HG02870 (cell line): ENCODE measurements around the gene UROC1.
"Not testable (repeated sequence)": the region's sequence is repeated elsewhere in the genome, so short reads cannot be mapped to it uniquely, and the experiment has no call there.

Experiments used
- ATAC-seq: cut with Tn5 transposase; IDR thresholded peaks from one replicate; pipeline ENCODE4 v1.9.1; 2021; ENCODE audit warnings: mild to moderate bottlenecking, moderate library complexity; ENCODE audit not compliant: unreplicated experiment

UROC1 gene

GRCh38 chr3:126547721-126548120 lies 30.1 kb upstream of the UROC1 start:
- no peak for ATAC-seq

- ATAC-seq, result no peak
These were observed 29.1 kb upstream of the UROC1 start for GRCh38 chr3:126546549-126547239.

- ATAC-seq, result no peak
These were observed 28.4 kb upstream of the UROC1 start for GRCh38 chr3:126546013-126546412.

- no peak for ATAC-seq
These were observed 28.0 kb upstream of the UROC1 start for GRCh38 chr3:126545544-126545943.

- no peak for ATAC-seq
These were observed 27.2 kb upstream of the UROC1 start for GRCh38 chr3:126544596-126545281.

GRCh38 chr3:126543457-126544061 lies 26.0 kb upstream of the UROC1 start:
- no peak for ATAC-seq

GRCh38 chr3:126542340-126543241 lies 25.0 kb upstream of the UROC1 start:
- ATAC-seq, result no peak

- ATAC-seq, result no peak
These were observed 24.2 kb upstream of the UROC1 start for GRCh38 chr3:126541628-126542339.

GRCh38 chr3:126540951-126541627 lies 23.5 kb upstream of the UROC1 start:
- ATAC-seq, result no peak

GRCh38 chr3:126540342-126540849 lies 22.8 kb upstream of the UROC1 start:
- no peak for ATAC-seq

- no peak for ATAC-seq
These were observed 22.1 kb upstream of the UROC1 start for GRCh38 chr3:126539558-126540250.

GRCh38 chr3:126538966-126539365 lies 21.4 kb upstream of the UROC1 start:
- ATAC-seq, result no peak

- ATAC-seq, result no peak
These were observed 20.7 kb upstream of the UROC1 start for GRCh38 chr3:126538316-126538715.

- ATAC-seq, result no peak
These were observed 20.2 kb upstream of the UROC1 start for GRCh38 chr3:126537730-126538281.

- no peak for ATAC-seq
These were observed 19.6 kb upstream of the UROC1 start for GRCh38 chr3:126537116-126537729.

GRCh38 chr3:126536126-126536525 lies 18.6 kb upstream of the UROC1 start:
- no peak for ATAC-seq

GRCh38 chr3:126535636-126536035 lies 18.1 kb upstream of the UROC1 start:
- ATAC-seq, result no peak

- ATAC-seq, result not testable (repeated sequence)
These were observed 17.1 kb upstream of the UROC1 start for GRCh38 chr3:126534716-126535115.
